ENCODE measurements around the gene MUC5AC.
"Not testable (repeated sequence)": the region's sequence is repeated elsewhere in the genome, so short reads cannot be mapped to it uniquely, and the experiment has no call there.

The MUC5AC gene

GRCh38 chr11:1175461-1176223, 17.9 kb downstream of the MUC5AC start:
- no peak for DNase-seq

DNA sequence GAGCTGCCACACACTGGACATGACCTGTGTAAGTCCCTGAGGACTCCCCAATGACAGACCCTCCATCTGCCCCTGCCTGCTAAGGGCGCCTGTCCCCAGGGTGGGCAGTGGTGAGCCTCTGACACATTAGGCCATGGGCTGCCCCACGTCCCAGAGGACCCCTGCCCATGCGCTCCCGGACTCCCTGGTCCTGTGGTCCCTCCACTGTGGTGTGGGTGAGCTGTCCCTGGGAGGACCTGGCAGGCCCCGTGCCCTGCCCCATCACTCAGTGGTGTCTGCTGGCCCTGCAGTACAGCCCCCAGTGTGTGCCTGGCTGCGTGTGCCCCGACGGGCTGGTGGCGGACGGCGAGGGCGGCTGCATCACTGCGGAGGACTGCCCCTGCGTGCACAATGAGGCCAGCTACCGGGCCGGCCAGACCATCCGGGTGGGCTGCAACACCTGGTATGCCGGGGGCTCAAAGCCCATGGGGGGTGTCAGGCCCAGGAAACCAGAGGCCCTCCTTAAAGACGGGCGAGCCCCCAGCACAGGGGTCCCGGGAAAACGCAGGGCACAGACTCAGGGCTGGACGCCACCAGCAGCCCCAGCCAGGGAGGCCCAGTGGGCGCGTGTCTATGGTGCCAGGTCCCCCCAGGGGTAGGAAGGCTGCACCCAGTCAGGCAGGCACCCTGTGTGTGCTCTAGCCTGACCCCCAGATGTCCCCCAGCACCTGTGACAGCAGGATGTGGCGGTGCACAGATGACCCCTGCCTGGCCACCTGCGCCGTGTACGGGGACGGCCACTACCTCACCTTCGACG, 18.7 kb downstream of the MUC5AC start:
- no peak for DNase-seq

DNA sequence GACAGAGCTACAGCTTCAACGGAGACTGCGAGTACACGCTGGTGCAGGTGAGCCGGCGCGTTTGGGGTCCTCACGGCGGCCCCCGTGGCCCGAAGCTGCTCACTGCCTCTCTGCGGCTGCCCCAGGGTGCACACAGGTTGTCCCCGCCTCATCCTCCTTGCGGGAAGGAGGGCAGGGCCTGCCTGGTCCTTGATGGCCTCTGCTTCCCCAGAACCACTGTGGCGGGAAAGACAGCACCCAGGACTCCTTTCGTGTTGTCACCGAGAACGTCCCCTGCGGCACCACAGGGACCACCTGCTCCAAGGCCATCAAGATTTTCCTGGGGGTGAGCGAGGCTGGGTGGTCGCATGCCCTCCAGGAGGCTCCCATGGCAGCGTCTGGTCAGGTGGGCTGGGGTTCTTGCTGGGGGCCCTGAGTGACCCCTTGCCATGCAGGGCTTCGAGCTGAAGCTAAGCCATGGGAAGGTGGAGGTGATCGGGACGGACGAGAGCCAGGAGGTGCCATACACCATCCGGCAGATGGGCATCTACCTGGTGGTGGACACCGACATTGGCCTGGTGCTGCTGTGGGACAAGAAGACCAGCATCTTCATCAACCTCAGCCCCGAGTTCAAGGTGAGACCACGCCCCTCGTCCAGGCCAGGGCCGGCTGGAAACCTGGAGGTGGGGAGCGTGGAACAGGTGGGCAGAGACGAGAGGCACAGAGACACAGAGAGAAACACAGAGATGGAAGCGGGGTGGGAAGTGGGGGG, 19.4 kb downstream of the MUC5AC start:
- no peak for DNase-seq

- no peak for DNase-seq
Observed at GRCh38 chr11:1177771-1178090, 20.0 kb downstream of the MUC5AC start.

- no peak for DNase-seq
Observed at GRCh38 chr11:1178201-1178885, 20.6 kb downstream of the MUC5AC start.

- no peak for DNase-seq
Observed at GRCh38 chr11:1178906-1179305, 21.2 kb downstream of the MUC5AC start.

- DNase-seq: no peak
Observed at GRCh38 chr11:1179641-1180040, 21.9 kb downstream of the MUC5AC start.

DNA sequence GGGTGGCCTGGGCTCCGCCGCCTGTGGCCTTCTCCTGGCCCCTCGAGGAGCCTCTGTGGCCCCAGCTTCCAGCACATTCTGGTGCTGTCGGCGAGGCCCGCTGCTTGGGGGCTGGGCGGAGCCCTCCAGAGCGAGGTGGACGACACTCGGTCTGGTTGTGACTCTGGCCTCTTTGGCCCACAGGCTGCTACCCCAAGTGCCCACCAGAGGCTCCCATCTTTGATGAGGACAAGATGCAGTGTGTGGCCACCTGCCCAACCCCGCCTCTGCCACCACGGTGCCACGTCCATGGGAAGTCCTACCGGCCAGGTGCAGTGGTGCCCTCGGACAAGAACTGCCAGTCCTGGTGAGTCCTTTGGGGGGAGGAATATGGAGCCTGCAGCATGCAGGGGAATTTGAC, 22.4 kb downstream of the MUC5AC start:
- DNase-seq: no peak

- DNase-seq: no peak
Observed at GRCh38 chr11:1180947-1181391, 23.2 kb downstream of the MUC5AC start.

DNA sequence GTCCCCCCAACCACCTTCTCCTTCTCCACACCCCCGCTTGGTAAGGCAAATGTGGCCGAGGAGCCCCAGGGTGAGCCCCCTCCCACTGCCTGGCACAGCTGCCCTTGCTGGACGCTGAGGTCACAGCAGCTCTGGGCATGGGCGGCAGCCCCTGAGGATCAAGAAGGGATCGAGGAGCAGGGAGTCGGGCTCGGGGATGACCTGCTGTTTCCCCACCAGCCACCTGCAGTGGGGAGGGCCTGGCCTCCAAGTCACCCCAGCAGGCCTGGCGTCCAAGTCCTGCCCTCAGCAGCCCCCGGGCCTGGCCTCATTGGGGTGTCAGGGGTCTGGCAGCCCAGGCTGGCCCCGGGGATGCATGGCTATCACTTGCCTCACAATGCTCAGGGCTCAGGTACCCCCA, 23.7 kb downstream of the MUC5AC start:
- no peak for DNase-seq

- DNase-seq: no peak
Observed at GRCh38 chr11:1181853-1182535, 24.2 kb downstream of the MUC5AC start.

GRCh38 chr11:1184139-1184538, 26.4 kb downstream of the MUC5AC start:
- not testable (repeated sequence) for DNase-seq

DNA sequence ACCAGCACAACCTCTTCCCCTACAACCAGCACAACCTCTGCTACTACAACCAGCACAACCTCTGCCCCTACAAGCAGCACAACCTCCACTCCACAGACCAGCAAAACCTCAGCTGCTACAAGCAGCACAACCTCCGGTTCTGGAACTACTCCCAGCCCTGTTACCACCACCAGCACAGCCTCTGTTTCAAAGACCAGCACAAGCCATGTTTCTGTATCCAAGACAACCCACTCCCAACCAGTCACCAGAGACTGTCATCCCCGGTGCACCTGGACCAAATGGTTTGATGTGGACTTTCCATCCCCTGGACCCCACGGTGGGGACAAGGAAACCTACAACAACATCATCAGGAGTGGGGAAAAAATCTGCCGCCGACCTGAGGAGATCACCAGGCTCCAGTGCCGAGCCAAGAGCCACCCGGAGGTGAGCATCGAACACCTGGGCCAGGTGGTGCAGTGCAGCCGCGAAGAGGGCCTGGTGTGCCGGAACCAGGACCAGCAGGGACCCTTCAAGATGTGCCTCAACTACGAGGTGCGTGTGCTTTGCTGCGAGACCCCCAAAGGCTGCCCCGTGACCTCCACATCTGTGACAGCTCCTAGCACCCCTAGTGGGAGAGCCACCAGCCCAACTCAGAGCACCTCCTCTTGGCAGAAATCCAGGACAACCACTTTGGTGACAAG, 30.8 kb downstream of the MUC5AC start:
- not testable (repeated sequence) for DNase-seq

- DNase-seq: not testable (repeated sequence)
Observed at GRCh38 chr11:1189816-1190215, 32.1 kb downstream of the MUC5AC start.

DNA sequence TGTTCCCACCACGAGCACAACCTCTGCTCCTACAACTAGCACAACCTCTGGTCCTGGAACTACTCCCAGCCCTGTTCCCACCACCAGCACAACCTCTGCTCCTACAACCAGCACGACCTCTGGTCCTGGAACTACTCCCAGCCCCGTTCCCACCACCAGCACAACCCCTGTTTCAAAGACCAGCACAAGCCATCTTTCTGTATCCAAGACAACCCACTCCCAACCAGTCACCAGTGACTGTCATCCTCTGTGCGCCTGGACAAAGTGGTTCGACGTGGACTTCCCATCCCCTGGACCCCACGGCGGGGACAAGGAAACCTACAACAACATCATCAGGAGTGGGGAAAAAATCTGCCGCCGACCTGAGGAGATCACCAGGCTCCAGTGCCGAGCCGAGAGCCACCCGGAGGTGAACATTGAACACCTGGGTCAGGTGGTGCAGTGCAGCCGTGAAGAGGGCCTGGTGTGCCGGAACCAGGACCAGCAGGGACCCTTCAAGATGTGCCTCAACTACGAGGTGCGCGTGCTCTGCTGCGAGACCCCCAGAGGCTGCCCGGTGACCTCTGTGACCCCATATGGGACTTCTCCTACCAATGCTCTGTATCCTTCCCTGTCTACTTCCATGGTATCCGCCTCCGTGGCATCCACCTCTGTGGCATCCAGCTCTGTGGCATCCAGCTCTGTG, 34.2 kb downstream of the MUC5AC start:
- DNase-seq: not testable (repeated sequence)

- no peak for DNase-seq
Observed at GRCh38 chr11:1192741-1193325, 35.1 kb downstream of the MUC5AC start.

DNA sequence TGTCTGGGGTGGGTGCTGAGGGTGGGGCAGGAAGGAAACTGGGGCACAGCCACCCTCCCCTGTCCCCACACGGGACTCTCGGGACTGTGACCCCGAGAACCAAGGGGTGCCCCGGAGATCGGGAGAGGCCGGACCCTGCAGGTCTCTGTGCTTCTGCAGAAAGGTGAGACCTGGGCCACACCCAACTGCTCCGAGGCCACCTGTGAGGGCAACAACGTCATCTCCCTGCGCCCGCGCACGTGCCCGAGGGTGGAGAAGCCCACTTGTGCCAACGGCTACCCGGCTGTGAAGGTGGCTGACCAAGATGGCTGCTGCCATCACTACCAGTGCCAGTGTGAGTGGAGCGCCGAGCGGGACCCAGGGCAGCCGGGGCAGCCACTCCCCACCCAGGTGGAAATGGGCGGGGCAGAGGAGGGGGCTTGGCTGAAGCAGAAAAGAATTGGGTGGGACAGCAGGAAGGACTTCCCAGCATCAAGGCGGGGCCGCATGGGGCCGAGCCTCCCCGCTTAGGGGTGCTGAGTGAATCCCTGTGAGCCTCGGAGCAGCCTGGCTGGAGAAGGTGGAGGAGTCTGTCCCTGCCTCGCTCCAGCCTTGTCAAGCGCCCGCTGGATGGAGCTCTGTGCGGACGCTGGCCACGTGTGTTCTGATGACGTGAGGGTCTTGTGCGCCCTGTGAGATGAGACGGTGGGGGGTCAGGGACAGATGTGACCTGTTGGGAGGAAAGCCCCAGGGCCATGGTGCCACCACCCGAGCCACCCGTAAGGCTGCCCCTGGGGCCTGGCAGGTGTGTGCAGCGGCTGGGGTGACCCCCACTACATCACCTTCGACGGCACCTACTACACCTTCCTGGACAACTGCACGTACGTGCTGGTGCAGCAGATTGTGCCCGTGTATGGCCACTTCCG, 35.8 kb downstream of the MUC5AC start:
- DNase-seq: no peak

- DNase-seq: no peak
Observed at GRCh38 chr11:1194231-1194976, 36.7 kb downstream of the MUC5AC start.
